ENCODE results near the gene RNF144B. TPM values are rescaled to one million over a fixed set of nuclear protein-coding genes. Genes with fewer than 3 reads are reported as not detected.

Gene RNF144B
- total RNA-seq, 2 donors from 2014 or later: 4.2 to 4.4 TPM

DNA sequence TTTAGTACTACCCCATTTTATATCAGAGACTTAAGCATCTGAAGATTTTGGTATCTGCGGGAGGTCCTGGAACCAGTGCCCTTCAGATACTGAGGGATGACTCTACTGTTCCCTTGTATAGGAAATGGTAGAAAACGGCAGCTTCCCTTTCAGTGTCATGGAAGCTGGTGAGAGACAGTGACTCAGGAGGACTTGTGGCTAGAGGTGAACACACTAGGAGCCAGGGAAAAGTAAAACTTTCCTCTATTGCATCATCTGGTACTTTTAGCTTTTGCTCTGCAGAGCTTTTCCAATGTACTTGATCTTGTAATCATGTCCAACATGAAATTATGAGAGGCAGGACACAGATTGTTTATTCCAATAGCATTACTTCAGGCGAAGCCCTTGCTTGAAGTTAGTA lies 45.0 kb downstream of the RNF144B start:
- H3K4me3 ChIP-seq: no peak overlapping the region
- no peak overlapping the region for H3K9ac ChIP-seq (ENCODE audit: low read depth in 2 of 2, low read length in 2 of 2)
- no peak overlapping the region for H3K27ac ChIP-seq
- no peaks in the 10 kb centered on the region for H3K4me1 ChIP-seq
- TF ChIP-seq, protein P1, sequence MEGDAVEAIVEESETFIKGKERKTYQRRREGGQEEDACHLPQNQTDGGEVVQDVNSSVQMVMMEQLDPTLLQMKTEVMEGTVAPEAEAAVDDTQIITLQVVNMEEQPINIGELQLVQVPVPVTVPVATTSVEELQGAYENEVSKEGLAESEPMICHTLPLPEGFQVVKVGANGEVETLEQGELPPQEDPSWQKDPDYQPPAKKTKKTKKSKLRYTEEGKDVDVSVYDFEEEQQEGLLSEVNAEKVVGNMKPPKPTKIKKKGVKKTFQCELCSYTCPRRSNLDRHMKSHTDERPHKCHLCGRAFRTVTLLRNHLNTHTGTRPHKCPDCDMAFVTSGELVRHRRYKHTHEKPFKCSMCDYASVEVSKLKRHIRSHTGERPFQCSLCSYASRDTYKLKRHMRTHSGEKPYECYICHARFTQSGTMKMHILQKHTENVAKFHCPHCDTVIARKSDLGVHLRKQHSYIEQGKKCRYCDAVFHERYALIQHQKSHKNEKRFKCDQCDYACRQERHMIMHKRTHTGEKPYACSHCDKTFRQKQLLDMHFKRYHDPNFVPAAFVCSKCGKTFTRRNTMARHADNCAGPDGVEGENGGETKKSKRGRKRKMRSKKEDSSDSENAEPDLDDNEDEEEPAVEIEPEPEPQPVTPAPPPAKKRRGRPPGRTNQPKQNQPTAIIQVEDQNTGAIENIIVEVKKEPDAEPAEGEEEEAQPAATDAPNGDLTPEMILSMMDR (IDR thresholded peaks at IDR 0.05): no peak
- no peaks in the 10 kb centered on the region for H3K36me3 ChIP-seq
- H3K27me3 ChIP-seq: no peaks in the 10 kb centered on the region
- H3K9me3 ChIP-seq: no peaks in the 10 kb centered on the region
- intact Hi-C loops (cut with DNase I): no loop called here
- no peak for DNase-seq

DNA sequence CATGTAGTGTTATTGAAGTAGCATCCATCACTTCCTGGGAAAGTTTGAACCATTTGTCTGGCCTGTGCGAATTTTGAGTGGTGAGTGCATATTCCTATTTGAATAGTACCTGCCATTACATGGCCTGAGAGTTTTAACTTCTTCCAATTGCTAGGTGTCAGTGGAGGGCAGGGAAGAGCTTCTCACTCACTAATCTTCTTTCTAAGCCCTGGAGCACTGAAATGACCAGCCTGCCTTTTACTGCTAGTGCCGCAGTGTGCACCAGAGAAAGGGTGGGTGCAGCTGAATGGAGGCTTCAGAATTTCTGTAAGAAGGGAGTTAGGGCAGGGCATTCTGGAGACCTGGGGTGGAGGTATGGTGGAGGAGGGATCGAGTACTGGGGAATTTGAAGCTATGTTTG lies 45.5 kb downstream of the RNF144B start:
- Histone ChIP-seq H3K27me3 (no peaks in the 10 kb centered on the region), H3K4me3 (no peak overlapping the region), H3K36me3 (no peaks in the 10 kb centered on the region), H3K9me3 (no peaks in the 10 kb centered on the region), H3K9ac (ENCODE audit: low read depth in 2 of 2, low read length in 2 of 2) (no peak overlapping the region), H3K4me1 (no peaks in the 10 kb centered on the region), H3K27ac (no peak overlapping the region)
- TF ChIP-seq, protein P1 (IDR thresholded peaks at IDR 0.05): no peak
- intact Hi-C loops (cut with DNase I): no loop called here
- DNase-seq: no peak

DNA sequence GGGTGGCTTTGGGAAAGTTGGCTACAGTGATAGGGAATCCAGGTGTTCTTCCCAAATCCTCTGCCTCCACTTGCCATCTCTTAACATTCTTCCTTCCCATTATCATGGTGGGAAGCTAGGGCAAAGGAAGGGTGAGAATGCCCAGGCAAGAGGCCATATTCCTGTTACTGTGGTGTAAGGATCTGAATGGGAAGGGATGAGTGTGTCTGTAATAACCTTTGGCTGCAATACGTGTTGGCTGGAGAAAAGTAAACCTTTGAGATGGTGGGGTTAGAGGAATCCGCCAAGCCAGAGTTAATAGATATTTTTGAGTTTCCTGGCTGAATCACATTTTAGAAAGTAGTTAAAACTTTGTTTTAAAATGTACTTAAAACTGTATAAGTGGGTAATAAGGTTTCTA lies 45.9 kb downstream of the RNF144B start:
- Histone ChIP-seq H3K9ac (ENCODE audit: low read depth in 2 of 2, low read length in 2 of 2) (no peak overlapping the region), H3K27ac (no peak overlapping the region), H3K36me3 (no peaks in the 10 kb centered on the region), H3K4me3 (no peak overlapping the region), H3K4me1 (no peaks in the 10 kb centered on the region), H3K9me3 (no peaks in the 10 kb centered on the region), H3K27me3 (no peaks in the 10 kb centered on the region)
- intact Hi-C loops (cut with DNase I): no loop called here
- no peak for DNase-seq
- TF ChIP-seq, protein P1 (IDR thresholded peaks at IDR 0.05): no peak

DNA sequence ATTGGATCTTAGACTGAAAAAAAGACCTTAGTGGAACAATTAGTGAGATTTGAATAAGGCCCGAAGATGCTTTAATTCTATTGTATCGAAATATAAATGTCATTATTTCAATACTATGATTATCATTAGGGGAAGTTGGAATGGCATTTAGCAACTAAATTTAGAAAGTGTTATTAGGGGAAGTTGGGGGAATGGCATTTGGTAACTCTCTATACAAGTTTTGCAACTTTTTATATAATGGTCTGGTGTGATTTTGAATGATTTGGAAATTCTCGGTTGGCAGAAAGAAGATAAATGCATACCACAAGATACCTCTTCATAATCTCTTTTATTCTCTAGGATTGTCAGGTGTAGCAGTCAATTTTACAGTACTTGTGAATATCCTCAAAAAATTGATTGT lies 49.2 kb downstream of the RNF144B start:
- Histone ChIP-seq H3K27me3 (no peaks in the 10 kb centered on the region), H3K4me1 (no peaks in the 10 kb centered on the region), H3K9me3 (no peaks in the 10 kb centered on the region), H3K27ac (no peak overlapping the region), H3K9ac (ENCODE audit: low read depth in 2 of 2, low read length in 2 of 2) (no peak overlapping the region), H3K4me3 (no peak overlapping the region), H3K36me3 (no peaks in the 10 kb centered on the region)
- DNase-seq: no peak
- TF ChIP-seq, protein P1 (IDR thresholded peaks at IDR 0.05): no peak
- intact Hi-C loops (cut with DNase I): no loop called here

DNA sequence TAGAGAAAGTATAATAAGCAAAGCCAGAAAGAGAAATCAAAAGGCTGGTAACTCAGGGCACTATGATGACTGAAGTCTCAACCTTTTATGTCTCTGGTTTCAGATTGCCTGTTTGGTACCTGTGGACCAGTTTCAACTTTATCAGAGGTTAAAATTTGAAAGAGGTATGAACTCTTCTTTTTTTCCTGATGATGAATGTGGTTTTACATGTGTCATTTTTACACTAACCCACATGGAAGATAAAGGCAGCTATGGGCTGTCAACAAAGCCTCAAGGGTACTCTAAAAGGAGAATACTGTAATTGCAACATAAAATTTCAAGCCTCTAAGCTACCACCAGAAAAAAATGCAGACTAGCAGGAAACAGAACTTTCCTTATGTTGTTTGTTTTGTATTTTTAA lies 52.4 kb downstream of the RNF144B start:
- H3K36me3 ChIP-seq: no peaks in the 10 kb centered on the region
- TF ChIP-seq, protein P1 (IDR thresholded peaks at IDR 0.05): no peak
- no peaks in the 10 kb centered on the region for H3K27me3 ChIP-seq
- no peaks in the 10 kb centered on the region for H3K4me1 ChIP-seq
- H3K4me3 ChIP-seq: no peak overlapping the region
- no peaks in the 10 kb centered on the region for H3K9me3 ChIP-seq
- no peak for DNase-seq
- H3K27ac ChIP-seq: no peak overlapping the region
- H3K9ac ChIP-seq (ENCODE audit: low read depth in 2 of 2, low read length in 2 of 2): no peak overlapping the region
- intact Hi-C loops (cut with DNase I): no loop called here

Measured in colonic mucosa (tissue), 4 donors.